Testis (tissue), 2 donors: ENCODE results near the gene INIP.

Experiments
- POLR2A ChIP-seq: fragments of 450-650 bp; IDR thresholded peaks from one replicate; pipeline ENCODE4 v1.6.1; 2017; ENCODE audit warnings: antibody characterized with exemption, mild to moderate bottlenecking, moderate library complexity
- TF ChIP-seq, protein P1 (sequence below), 3 experiments: fragments of 450-650 bp in 2 of 3; fragments of 200-600 bp in 1 of 3; sonication (generic) in 1 of 3; IDR thresholded peaks; one replicate each; pipeline ENCODE4 v1.5.1; 2016 to 2019; ENCODE audit warnings: antibody characterized with exemption in 3 of 3, mild to moderate bottlenecking in 2 of 3, moderate library complexity in 1 of 3

DNA sequence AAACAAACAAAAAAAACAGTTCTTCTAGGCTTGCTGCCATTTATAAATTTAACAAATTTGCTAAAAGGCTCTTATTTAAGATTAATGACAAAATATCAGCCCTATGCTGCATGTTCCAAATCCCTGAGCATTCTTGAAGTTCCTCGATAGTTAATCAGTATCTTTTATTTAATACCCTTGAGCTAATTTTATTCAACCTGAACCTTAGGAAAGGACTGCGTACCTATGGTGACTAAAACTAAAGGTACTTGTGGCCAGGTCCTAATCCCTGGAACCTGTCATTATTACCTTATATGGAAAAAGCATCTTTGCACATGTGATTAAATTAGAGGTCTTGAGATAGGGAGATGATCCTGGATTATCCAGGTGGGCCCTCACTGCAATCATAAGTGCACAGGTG is 10.5 kb upstream of the INIP start:
- TF ChIP-seq, protein P1, sequence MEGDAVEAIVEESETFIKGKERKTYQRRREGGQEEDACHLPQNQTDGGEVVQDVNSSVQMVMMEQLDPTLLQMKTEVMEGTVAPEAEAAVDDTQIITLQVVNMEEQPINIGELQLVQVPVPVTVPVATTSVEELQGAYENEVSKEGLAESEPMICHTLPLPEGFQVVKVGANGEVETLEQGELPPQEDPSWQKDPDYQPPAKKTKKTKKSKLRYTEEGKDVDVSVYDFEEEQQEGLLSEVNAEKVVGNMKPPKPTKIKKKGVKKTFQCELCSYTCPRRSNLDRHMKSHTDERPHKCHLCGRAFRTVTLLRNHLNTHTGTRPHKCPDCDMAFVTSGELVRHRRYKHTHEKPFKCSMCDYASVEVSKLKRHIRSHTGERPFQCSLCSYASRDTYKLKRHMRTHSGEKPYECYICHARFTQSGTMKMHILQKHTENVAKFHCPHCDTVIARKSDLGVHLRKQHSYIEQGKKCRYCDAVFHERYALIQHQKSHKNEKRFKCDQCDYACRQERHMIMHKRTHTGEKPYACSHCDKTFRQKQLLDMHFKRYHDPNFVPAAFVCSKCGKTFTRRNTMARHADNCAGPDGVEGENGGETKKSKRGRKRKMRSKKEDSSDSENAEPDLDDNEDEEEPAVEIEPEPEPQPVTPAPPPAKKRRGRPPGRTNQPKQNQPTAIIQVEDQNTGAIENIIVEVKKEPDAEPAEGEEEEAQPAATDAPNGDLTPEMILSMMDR (IDR thresholded peaks at IDR 0.05) = no peak
- no peak for TF ChIP-seq POLR2A
